ENCODE measurements around the gene COG1.

DNA sequence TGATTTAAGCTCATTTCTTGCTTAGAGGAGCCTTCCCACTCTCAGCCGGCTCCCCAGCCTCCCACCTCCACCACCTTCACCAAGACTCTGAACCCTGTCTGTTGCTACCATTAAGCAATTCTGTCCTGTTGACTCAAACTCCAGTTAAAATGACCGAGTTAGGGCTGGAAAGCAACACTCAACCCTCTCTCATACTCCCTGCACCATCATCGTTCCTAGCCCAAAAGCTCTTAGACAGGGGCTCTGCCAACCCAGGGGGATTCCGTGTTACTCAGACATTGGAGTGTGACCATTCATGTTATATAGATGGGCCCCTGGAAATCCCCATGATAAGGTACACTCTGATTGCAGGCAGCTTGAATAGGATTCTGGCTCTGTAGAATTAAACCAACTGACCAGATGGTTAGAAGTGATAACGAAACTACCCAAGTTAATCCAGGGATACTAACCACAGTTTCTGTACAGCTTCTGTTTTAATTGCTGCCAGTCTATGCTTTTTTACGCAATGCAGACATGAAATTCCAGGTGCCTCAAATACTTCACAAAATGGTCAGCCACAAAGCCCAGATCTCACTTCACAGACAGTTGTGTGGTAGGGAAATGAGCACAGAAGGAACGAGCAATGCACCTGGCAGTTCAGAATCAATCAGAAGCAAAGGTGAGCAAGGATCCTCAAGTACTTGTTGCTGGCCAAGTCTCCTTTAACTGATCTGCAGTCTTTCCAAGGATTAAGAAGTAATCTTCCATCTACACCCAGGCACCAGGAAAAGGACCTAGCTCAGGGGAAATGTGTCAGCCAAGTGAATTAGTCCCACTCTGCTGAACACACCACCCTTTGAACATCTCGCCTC is 25.9 kb upstream of the COG1 start:
- TF ChIP-seq, protein P1, sequence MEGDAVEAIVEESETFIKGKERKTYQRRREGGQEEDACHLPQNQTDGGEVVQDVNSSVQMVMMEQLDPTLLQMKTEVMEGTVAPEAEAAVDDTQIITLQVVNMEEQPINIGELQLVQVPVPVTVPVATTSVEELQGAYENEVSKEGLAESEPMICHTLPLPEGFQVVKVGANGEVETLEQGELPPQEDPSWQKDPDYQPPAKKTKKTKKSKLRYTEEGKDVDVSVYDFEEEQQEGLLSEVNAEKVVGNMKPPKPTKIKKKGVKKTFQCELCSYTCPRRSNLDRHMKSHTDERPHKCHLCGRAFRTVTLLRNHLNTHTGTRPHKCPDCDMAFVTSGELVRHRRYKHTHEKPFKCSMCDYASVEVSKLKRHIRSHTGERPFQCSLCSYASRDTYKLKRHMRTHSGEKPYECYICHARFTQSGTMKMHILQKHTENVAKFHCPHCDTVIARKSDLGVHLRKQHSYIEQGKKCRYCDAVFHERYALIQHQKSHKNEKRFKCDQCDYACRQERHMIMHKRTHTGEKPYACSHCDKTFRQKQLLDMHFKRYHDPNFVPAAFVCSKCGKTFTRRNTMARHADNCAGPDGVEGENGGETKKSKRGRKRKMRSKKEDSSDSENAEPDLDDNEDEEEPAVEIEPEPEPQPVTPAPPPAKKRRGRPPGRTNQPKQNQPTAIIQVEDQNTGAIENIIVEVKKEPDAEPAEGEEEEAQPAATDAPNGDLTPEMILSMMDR (IDR thresholded peaks at IDR 0.05) = no peak
- TF ChIP-seq POLR2A (IDR thresholded peaks at IDR 0.05) = no peak
- TF ChIP-seq EP300 (IDR thresholded peaks at IDR 0.05; ENCODE audit: low read depth) = no peak

Measured in transverse colon (tissue), 3 donors.